ENCODE measurements around the gene GRIK4.

- TF ChIP-seq EZH2phosphoT487 (IDR thresholded peaks at IDR 0.05; ENCODE audit: borderline replicate concordance, low read length) (no peak), CTCF (conservative IDR thresholded peaks at IDR 0.05; ENCODE audit: low read depth, low read length) (no peak), EZH2 (IDR thresholded peaks at IDR 0.05; ENCODE audit: low read length, unreplicated experiment) (no peak)
Measured at GRCh38 chr11:120735035-120735434, 223.5 kb downstream of the GRIK4 start.

Data from PC-3 (cell line).